NT2/D1 (cell line): ENCODE measurements around the gene CMTM5.

Source experiments
- SUZ12 ChIP-seq: IDR thresholded peaks from 2 replicates; pipeline ENCODE4 v1.6.1; 2011; ENCODE audit not compliant: insufficient read length, insufficient read depth; ENCODE audit errors: extremely low read depth
- YY1 ChIP-seq: IDR thresholded peaks from 2 replicates; pipeline ENCODE4 v1.6.1; 2011; ENCODE audit not compliant: insufficient read length, insufficient read depth
- ZNF274 ChIP-seq: IDR thresholded peaks from 2 replicates; pipeline ENCODE4 v1.6.1; 2011; ENCODE audit warnings: mild to moderate bottlenecking, low read depth, low read length

GRCh38 chr14:23396781-23397407 is 20.0 kb downstream of the CMTM5 start:
- TF ChIP-seq ZNF274 (no peak), YY1 (no peak), SUZ12 (no peak)
